CD4-positive, alpha-beta T cell treated with Interleukin-1 beta for 1 hour (primary cell): Measurements from ENCODE around the gene FRMD5.

Experiments
- DNase-seq, 2 donors: peaks; one replicate each; pipeline ENCODE4 v3.0.0-alpha.2; 2020 to 2022

FRMD5 gene

GRCh38 chr15:43966646-43967045 lies 228.4 kb downstream of the FRMD5 start:
- DNase-seq, result no peak

DNA sequence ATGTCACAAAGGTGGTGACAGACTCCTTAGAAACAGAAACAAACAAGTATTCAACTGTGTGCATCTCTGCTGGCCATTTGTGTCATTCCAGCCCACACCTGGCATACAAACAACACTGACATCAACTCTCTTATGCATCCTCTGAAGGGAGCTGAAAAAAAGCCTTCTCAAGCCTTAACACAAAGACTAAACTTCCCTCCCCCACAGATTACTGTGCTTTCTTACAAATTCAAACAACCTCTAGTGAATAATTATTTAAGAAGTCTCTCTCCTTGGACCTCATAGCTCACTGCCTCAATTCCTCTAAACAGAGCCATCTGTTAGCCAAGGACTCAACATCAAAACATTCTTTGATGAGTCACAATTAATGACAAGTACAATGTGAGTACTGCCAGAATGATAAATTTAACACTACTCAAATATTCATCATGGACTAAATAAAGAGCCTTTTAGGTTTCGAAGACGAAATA lies 236.2 kb downstream of the FRMD5 start:
- no peak for DNase-seq

DNA sequence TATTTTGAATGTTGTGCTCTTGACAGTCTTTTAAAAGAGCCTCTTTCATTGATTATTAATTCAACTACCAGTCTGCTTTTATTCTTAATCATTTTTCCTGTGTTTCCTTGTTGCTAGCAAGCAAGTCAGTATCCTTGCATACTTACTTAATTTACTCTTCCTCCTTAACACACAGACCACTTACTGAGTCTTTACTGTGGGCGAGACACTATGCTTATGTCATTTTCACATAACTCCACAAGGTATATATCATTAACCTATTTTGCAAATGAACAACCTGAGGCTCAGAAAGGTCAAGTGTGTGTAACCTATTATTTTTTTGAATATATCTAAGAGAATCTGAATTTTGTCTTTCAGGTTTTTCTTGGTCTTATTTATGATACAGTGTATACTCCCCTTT lies 237.3 kb downstream of the FRMD5 start:
- DNase-seq, result no peak

DNA sequence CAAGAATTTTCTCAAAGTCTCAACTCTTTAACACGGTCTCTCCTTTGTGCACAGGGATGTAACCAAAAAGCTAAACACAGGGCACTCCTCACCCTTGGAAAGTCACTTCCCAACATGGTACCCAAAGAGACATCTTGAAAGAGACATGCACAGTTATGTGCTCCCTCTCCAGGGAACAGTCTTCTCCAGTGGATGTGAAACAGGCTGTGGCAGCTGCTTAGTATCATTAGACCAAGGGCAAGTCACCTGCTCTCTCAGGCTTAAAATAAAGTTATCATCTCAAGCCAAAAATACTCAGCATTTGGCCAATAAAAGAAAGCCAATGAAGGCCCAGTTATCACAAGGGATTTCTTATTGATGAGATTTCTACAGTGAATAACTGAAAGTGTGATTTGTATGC lies 239.9 kb downstream of the FRMD5 start:
- no peak for DNase-seq

- DNase-seq, result no peak
Observed at GRCh38 chr15:43954181-43954621, 240.9 kb downstream of the FRMD5 start.

DNA sequence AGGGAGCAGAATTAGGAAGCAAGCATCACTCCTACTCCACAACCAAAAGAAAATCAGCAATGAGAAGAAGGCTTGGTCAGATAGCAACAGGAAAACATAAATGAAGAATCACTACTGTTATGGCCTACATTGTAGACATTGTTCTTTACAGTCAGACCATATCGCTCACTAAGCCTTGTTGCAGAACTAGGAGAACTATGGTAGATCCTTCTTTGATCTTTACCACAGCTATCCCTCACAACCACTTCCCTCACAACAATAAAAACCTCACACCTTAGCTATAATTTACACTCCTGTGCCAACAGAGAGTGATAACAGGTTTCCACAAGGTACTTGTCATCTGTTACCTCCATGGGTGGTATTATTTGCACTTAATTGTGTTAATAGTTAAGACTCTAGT lies 241.7 kb downstream of the FRMD5 start:
- no peak for DNase-seq

GRCh38 chr15:43950531-43950930 lies 244.5 kb downstream of the FRMD5 start:
- no peak for DNase-seq

DNA sequence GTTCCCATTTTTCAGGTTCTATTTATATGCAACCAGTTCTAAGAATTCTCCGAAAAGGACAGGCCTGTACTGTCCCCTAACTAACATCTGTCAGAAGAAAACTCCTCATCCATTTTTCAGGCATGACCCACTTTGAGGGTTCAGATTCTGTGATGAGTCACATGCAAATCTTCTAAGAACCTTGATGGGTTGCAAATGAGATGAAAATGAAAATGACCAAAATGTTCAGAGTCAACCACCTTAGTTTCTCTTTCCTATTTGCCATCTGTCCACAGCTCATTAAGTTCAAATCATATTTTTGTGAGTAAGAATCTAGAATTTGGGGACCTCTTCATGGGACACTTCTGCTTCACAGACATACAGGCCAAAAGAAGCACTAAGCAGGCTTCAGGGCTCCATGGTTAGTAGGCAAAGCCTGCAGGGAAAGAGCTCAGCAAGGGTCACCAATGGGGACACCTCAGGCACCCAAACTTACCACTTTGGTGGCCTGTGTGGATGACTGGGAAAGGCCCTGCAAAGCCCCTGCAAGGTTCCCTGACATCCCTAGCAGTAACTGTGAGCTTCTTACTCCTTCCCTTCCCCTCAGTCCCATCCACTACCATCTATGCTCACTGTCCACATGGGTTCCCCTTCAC lies 246.3 kb downstream of the FRMD5 start:
- no peak for DNase-seq

GRCh38 chr15:43943511-43943910 lies 251.6 kb downstream of the FRMD5 start:
- no peak for DNase-seq

DNA sequence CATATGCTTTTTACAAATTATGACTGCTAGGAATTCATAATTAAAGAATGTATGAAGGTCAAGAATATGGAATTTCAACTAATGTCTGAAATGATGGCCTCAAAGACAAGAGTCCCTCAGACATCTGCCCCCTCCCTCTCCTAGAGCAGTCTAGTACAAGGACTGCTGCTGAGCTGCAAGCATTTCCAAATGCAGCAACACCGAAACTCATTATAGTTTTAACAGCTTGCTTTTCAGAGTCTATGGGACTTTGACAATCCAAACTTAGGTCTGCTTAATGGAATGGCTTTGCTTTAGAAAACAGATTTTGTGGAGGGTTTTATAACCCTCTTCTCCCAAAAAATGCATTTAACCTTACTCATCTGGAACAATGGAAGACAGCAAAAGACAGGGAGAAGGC lies 252.9 kb downstream of the FRMD5 start:
- DNase-seq, result no peak

DNA sequence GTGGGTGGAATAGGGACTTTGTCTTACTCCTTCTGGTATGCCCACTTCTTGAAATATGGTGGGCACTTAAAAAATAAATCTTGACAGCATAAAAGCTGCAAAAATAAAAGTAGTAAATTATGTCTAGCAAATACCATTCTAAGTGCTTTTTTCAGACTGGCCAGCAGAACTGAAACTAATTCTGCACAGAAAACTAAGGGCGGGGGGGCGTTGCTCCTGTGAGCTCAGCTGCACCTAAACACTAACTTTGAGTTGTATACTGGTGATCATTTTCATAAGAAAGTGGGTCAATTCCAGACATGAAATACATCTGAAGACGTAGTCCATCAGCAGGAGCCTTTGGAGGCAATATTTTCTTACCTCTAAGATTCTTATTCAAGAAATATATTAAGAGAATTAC lies 253.5 kb downstream of the FRMD5 start:
- DNase-seq, result no peak

DNA sequence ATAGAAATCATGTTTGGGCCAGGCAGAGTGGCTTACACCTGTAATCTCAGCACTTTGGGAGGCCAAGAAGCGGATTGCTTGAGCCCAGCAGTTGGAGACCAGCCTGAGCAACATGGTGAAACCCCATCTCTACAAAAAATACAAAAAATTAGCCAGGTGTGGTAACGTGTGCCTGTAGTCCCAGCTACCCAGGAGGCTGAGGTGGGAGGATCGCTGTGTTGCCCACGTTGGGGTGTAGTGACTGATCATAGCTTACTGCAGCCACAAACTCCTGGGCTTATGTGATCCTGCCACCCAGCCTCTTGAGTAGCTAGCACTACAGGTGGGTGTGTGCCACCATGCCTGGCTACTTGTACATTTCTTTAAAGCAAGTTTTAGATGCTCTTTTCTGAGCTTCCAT lies 254.0 kb downstream of the FRMD5 start:
- DNase-seq, result no peak

GRCh38 chr15:43939070-43939469 lies 256.0 kb downstream of the FRMD5 start:
- no peak for DNase-seq

DNA sequence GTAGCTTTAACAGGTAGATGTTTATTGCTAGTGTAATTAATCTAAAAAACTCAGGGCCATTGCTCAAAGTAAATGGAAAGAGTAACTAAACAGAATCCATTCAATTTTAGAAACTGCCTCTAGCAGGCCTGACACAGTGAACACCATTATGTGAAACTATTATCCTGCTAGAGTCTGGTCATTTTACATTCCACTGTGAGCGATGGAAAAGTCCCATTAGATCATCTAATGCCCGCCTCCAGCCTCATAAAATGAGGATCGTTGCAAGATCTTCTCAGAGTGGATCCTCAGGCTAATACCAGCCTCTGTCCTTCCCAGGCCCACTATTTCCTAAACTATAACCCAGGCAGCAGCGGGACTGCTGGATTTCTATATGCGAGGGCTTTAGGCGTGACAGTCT lies 260.6 kb downstream of the FRMD5 start:
- DNase-seq, result no peak

DNA sequence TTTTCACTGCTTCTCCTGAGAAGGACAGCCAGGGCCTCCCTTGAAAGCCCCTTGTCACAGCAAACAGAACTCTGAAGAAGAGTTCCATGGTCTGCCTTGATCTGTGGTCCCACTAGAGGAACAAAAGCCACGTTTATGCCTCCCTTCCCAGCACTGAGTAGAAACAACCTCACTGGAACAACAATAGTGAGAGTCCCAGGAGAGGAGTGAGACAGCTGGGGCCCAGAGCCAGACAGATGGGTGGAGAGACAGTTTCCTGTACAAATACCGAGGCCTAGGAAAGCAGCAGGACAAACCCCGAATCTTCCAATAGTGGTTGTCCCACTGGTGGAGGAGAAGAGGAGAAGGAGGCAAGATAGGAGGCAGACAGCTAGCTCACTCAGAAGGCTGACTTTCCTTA lies 262.2 kb downstream of the FRMD5 start:
- DNase-seq, result no peak

- no peak for DNase-seq
Observed at GRCh38 chr15:43931790-43932435, 263.2 kb downstream of the FRMD5 start.

DNA sequence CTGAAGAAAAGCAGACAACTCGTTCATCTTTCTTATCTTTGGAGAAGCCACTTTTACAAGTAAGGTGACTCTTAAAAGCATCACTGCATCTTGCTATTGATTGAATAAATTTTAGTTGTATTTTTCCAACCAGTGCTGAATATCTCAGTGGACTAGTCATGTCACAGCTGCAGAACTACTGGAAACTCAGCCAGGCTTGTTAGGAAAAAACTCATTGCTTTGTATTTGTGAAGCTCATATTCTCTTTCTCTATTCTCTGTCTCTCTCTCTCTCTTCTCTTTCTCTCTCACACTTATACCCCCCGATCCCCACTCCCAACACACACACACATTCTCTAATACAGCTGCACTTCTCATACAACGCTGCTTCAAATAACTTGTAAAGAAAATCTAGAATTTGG lies 264.0 kb downstream of the FRMD5 start:
- DNase-seq, result no peak

DNA sequence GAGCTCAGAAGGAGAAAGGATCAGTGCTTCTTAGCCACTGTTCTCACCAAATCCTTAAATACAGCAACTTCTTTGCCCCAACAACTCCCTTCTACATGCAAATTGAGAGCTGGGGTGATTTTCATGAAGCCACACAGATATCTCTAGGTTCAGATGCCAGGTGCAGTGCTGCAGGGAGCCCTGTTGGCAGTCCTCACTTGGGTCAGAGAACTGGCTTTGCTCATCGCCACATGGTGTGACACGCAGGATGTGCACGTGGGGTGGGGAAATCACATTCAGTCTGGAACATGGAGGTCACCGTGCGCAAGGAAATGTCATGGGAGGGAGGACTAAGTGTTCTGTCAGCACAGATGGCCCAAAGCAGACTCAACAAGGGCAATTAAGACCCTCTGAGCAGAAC lies 264.5 kb downstream of the FRMD5 start:
- DNase-seq, result no peak

- DNase-seq, result no peak
Observed at GRCh38 chr15:43930079-43930478, 265.0 kb downstream of the FRMD5 start.

DNA sequence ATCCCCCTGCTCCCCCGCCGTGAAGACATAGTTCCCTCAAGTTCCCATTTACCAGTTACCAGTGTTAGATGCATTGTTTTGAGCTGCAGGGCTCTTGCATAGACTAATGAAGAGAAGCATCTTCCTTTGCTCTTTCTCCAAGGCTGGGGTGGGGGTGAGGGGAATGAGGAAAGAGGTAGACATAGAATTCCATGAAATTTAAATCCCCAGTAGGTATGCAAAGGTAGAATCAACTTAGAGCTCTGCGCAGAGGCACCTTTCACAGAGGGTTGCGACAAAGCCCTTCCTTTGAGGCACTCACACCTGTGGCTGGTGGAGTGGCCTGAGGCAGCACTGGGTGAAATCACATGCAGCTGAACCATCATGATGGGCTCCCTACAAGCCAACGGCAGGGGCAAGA lies 266.9 kb downstream of the FRMD5 start:
- no peak for DNase-seq

DNA sequence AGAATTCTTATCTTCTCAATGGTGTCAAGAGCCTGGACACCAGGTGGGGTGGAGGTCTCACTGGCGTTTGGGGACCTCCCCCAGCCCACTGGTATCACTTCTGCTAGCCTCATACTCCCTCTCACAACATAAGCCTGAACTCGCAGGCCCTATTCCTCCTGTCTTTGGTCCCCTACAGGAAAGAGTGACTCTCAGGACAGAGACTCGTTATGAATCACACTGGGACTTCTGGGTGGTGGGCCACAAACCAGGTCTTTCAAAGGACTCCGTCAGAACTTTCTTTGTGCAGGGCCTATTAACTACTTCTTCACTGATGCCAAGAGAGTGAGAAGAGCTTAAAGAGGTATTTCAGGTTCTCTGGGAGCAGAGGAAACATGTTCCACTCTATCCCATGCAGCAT lies 267.9 kb downstream of the FRMD5 start:
- no peak for DNase-seq

DNA sequence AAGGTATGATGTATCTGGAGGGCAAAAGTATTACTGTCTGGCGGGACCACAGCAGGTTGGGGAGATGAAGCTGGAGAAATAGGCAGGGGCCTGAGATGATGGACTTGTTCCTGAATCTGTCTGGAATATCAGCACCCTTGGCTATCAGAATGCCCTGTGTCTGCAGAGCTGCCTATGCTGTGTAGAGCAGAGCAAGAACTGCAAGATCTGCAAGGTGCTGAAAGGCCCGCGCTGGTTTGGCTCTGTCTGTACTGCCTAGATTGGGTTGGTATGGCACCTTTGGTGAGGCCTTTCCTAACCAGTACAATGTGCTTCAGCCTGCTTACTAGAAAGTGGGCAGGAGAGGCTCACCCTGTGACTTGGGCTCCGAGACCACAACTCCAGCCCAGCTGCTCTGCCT lies 271.5 kb downstream of the FRMD5 start:
- no peak for DNase-seq

- no peak for DNase-seq
Observed at GRCh38 chr15:43922021-43922420, 273.1 kb downstream of the FRMD5 start.

GRCh38 chr15:43920815-43921214 lies 274.3 kb downstream of the FRMD5 start:
- no peak for DNase-seq

DNA sequence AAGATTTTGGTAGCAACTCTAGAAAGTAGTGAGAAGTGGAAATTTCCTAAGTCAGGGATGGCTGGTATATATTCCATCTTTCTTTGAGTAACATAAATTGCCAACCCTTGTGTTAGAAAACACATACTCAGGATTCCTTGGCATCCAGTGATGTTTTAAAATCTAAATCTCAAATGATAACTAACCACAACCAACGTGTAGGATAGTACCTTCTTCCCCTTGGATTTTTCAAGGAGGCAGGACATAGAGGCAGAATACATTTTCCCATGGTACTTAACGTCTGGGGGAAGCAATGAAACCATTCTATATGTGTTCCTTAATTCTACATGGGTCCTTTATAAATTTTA lies 274.8 kb downstream of the FRMD5 start:
- DNase-seq, result no peak
